ENCODE data around the gene SSU72. TPM values are rescaled to one million over a fixed set of nuclear protein-coding genes. Genes with fewer than 3 reads are reported as not detected.

The SSU72 gene
- total RNA-seq, 1 donor from 2014 or later, result 87.1 TPM

DNA sequence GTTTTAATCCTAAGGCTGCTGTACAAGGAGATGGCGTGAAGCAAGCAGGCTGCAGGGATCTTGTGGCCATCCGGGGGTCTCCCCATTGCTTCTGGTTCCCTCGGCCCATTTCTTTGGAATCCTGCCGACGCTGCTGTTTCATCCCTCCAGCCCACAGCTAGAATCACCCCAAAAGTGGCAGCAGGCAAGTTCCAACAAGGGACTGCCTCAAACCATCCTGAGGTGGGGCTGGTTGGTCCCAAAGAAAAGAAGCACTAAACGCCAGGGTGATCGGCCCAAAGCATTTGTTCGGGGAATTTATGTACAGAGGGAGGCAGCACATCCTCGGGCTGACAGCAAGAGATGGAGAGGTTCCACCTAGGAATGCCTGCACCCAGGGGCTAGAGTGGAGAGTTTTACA lies 36.1 kb upstream of the SSU72 start:
- DNase-seq, result no peak

DNA sequence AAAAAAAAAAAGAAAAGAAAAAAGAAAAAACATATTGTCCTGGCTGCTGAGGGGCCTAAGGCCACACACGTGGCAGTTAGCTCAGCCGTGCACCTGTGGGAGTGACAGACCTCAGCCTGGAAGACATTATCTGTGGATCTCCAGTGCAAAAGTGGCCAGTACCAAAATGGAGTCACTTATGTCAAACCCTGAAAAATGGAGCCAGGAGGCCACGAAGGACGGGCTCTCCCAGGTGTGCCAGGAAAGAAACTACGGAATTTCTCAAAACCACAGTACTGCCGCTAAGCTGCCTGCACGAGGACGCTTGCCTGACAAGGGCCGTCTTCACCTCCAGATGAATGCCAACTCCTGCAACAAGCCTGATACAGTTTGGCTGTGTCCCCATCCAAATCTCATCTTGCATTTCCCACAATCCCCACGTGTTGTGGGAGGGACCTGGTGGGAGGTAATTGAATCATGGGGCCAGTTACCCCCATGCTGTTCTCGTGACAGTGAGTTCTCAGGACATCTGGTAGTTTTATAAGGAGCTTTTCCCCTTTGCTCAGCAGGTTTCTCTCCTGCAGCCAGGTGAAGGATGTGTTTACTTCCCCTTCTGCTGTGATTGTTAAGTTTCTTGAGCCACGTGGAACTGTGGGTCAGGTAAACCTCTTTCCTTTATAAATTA lies 35.3 kb upstream of the SSU72 start:
- no peak for DNase-seq

GRCh38 chr1:1606232-1606631 lies 31.6 kb upstream of the SSU72 start:
- no peak for DNase-seq

- no peak for DNase-seq
Observed at GRCh38 chr1:1605724-1606123, 31.1 kb upstream of the SSU72 start.

DNA sequence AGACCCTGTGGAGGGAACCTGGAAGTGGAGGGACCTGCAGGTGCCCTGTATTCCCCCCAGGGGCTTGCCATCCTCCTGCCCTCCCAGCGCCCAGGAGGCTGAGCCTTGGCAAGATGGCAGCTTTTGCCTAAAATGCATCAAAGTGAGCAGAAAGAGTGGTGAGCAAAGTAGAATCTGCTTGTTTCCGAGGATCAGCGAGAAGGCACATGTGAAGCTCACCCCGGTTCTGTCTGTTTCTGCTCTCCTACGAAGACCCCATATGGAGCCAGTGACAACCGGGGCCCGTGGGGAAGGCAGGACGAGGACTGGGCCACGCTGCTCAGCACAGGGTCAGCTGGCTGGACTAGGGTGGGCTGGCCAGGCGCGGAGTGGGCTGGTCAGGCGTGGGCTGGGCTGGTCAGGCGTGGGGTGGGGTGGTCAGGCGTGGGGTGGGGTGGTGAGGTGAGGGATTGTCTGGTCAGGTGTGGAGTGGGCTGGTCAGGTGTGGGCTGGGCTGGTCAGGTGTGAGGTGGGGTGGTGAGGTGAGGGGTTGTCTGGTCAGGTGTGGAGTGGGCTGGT lies 30.4 kb upstream of the SSU72 start:
- no peak for DNase-seq

GRCh38 chr1:1604374-1605033 lies 29.8 kb upstream of the SSU72 start:
- no peak for DNase-seq

DNA sequence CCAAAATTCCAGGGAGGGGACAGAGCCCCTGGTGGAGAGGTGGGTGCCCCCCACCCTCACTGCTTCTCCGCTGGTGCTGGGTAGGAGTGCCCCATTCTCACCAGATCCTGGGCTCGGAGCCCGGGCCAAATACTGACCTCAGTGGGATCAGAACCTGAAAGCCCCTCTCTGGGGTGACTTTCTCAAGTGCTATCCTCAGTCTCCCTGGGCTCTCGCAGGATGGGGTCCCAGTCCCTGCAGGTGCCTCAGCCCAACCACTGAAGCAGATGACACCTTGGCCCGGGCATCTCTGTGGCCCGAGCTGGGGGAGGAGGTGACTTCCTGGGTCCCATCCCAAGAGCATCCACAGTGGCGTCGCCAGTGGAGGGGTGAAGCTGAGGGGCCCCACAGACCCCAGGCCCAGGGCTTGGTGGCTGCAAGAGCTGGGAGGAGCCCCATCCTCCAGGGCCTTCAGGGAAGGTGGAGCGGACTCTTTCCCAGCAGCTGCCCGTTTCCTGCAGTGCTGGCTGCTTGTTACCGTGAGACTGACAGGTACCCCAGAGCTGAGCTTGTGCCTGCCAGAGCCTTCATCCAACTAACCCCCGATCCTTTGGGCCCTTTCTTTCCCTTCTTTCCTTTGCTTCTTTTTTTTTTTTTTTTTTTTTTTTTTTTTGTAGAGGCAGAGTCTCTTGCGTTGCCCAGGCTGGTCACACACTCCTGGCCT lies 29.2 kb upstream of the SSU72 start:
- DNase-seq, result no peak

DNA sequence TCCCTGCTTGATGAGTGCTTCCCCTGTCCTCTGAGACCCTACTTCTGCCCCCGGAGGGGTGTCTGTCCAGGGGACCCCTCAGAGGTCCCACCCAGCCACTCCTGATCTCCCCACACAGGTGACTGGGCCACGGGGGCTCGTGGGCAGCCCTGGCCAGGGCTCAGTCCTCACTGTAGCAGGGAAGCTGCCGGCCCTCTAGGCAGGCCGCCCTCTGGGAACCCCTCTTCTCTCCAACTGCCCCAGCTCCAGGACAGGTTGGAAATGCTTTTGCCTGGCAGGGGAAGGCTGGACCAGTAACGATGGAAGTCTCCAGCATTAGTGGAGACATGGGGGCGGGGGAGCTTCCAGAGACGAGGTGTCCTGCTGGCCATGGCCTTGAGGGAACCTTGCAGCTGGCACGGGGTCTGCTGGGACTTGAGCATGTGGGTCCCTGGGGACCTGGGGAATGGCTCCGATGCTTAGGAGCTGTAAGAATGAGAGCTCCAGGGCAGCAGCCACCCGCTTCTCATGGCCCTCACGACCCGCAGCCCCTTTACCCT lies 28.4 kb upstream of the SSU72 start:
- no peak for DNase-seq

- DNase-seq, result no peak
Observed at GRCh38 chr1:1602304-1602967, 27.8 kb upstream of the SSU72 start.

- DNase-seq, result no peak
Observed at GRCh38 chr1:1601564-1602303, 27.1 kb upstream of the SSU72 start.

DNA sequence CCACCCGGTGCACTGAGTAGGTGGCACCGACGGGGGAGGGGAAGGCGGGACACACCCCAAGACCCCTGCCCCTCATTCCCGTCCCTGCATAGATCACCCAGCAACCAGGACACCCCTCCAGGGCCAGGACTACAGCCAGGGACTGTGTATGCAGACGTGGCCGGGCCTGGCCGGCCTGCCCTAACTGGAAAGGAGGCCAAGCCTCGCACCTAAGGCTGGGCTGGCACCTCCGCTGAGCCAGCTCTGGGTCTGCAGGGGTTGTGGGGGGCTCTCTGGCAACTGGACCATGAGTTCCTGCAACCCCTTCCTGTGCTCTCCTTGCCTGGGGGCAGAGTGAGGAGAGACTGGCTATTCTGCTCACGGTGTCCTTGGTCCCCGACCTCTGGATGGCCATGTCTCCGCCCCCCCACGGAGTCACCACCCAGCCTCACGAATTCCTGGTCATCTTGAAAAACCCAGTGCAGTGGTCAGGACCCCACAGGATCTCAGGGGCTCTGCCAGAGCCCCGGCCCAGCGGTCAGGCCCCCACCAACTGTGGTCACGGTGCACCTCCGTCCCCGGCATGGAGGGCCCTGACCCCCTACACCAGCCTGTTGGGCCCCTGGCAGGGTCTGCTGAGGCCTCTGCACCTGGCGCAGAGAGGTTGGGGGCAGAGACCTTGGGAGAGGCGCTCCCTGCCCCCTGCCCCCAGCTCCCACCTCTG lies 26.3 kb upstream of the SSU72 start:
- no peak for DNase-seq

DNA sequence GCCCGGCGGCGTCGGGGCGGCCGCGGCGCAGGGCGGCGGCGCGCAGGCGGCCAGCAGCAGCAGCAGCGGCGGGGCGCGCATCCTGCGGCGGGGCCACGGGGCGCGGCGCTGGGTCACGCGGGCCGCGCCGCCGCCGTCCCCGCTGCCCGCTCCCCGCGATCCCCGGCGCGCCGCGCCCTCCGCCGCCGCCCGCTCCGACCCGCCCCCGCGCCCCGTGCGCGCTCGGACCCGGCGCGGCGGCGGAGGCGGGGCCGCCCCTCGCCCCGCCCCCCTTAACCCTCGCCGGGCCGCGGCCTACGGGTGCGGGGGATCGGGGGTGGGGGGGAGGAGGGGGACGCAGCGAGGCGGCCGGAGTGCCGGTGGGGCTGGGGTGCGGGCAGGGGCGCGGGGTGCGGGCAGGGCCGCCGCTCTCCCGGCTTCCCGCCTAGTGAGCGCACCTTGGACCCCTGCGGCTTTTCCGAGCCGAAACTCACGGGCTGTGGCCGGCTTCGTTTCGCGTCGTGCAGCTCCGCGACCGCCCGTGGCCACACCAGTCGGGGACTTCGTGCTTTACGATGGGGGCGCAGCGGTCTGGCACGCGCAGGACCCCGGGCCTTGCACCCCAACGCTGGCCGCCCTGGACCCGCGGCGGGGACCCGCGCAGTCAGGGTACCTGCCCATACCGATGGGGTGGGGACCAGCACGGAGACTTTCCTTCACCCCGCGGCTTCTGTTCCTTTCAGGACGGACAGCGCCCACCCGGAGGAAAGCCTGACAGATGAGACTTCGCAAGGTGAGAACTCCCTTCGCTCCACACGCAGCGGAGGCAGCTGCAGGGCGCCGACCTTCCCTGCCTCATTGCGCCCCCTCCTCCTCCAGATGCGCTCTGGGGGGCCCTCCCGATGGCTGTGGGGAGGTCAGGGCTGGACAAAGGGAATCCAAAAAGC lies 25.5 kb upstream of the SSU72 start, which contains the start of gene FNDC10:
Gene FNDC10 (minus strand): TSS at position 201 of the 926 bp plus-strand sequence. CDS start 120 bp downstream, at position 81.
- DNase-seq, result no peak

DNA sequence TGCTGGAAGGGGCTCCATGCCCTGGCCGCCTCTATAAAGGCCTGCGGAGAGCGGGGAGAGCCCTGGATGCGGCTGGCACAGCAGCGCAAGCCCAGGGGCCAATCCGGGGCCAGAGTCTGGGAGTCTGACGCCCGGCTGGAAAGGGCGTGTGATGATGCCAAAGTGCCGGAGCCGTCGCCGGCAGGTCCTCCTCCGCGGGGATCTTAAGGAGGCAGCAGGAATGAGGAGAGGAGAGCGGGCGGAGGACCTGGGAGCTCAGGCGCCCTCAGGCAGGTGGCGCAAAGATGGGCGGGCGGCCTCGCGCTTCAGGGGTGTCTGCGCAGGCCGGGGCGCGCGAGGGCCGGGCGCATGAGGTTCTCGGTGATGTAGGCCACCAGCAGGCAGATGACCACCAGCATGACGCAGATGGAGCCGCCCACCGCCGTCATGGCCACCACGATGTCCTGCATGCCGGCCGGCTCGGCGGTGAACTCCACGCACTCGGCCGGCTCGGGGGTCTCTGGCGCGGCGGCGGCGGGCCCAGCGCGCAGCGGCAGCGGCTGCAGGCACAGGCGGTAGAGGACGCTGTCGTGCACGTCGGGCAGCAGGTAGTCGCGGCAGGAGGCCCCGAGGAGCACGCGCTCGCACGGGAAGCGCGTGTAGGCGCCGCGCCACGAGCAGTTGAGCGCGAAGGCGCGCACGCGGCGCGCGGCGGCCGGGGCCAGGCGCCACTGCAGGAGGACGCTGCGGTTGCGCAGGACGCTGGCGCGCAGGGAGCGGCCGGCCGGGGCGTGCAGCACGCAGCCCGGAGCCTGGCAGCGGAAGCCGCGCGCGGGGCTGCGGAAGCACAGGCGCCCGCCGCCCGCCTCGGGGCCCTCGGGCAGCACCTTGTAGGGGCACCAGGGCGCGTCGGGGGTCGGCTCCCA lies 24.6 kb upstream of the SSU72 start:
- peak; percentile 47 for DNase-seq

DNA sequence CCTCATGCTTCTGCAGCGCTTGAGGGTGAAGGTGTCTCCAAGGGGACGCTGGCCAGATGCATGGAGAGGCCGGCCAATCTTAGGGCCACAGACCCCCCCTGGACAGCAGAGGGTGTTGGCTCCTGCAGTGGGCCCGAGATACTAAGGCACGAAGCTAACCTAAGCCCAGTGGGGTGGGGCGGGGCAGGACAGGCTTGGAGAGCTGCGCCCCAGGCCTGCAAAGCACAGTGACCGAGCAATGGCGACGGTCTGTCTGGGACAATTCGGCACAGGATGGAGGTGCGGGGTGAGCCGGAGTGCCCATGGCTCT lies 24.0 kb upstream of the SSU72 start:
- DNase-seq, result no peak

DNA sequence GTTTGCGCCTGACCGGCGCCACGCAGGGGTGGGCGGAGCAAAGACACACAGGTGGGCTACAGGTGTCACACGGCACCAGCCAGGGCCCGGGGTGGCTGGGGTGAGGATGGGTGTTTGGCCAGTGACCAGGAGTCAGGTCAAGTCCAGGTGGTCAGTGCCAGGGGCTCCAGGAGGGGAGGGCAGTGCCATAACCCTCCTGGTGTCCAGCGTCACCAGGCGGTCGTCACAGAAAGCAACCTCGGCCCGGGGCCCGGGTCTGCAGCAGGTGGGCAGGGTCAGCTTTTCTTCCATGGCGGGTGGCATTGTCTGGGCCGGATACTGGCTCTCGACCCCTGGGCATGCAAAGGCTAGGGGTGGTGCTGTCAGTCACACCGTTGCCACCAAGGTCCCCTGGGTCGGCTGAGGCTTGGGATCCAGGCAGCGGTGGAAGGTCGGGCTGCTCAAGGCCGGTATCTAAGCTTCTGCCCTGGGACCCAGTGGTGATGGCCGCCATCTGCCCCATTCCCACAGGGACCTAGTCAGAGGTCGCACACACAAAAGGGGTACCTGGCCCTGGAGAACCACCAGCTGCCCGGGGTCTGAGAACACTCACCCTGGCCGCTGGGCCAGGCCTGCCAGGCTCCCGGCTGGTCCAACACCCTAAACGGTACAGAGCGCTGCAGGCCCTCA lies 23.5 kb upstream of the SSU72 start:
- no peak for DNase-seq

- DNase-seq, result peak; percentile 47
Observed at GRCh38 chr1:1597275-1597930, 22.7 kb upstream of the SSU72 start.

GRCh38 chr1:1596493-1597274 lies 22.0 kb upstream of the SSU72 start:
- no peak for DNase-seq

Data from dermis blood vessel endothelial cell (primary cell).